HG03045 (cell line): Measurements from ENCODE around the gene H1-8.
"Not testable (repeated sequence)": the region's sequence is repeated elsewhere in the genome, so short reads cannot be mapped to it uniquely, and the experiment has no call there.

Experiments used
- ATAC-seq: cut with Tn5 transposase; IDR thresholded peaks from one replicate; pipeline ENCODE4 v1.9.1; 2021; ENCODE audit warnings: mild to moderate bottlenecking, moderate library complexity; ENCODE audit not compliant: unreplicated experiment

Gene H1-8

GRCh38 chr3:129543156-129543790 lies at the start of gene H1-8:
Gene H1-8, plus strand, starts transcription at chr3:129543175. Its CDS starts 44 bp downstream, at chr3:129543219.
- ATAC-seq: no peak

- ATAC-seq: no peak
Measured at GRCh38 chr3:129493206-129493605, 49.8 kb upstream of the H1-8 start.

GRCh38 chr3:129494499-129494898 lies 48.5 kb upstream of the H1-8 start:
- ATAC-seq: not testable (repeated sequence)

GRCh38 chr3:129495006-129495639 lies 47.9 kb upstream of the H1-8 start:
- ATAC-seq: not testable (repeated sequence)

- not testable (repeated sequence) for ATAC-seq
Measured at GRCh38 chr3:129497876-129498275, 45.1 kb upstream of the H1-8 start.

- ATAC-seq: not testable (repeated sequence)
Measured at GRCh38 chr3:129498603-129499488, 44.1 kb upstream of the H1-8 start.

- ATAC-seq: not testable (repeated sequence)
Measured at GRCh38 chr3:129499604-129500333, 43.2 kb upstream of the H1-8 start.

- no peak for ATAC-seq
Measured at GRCh38 chr3:129500334-129500658, 42.7 kb upstream of the H1-8 start.

GRCh38 chr3:129501630-129502029 lies 41.3 kb upstream of the H1-8 start:
- ATAC-seq: no peak

- ATAC-seq: no peak
Measured at GRCh38 chr3:129502641-129503408, 40.1 kb upstream of the H1-8 start.

- ATAC-seq: no peak
Measured at GRCh38 chr3:129503471-129504291, 39.3 kb upstream of the H1-8 start.

GRCh38 chr3:129504471-129505100 lies 38.4 kb upstream of the H1-8 start:
- ATAC-seq: no peak

- ATAC-seq: no peak
Measured at GRCh38 chr3:129505341-129505740, 37.6 kb upstream of the H1-8 start.

GRCh38 chr3:129506231-129506742 lies 36.7 kb upstream of the H1-8 start:
- no peak for ATAC-seq

GRCh38 chr3:129507181-129507831 lies 35.7 kb upstream of the H1-8 start:
- no peak for ATAC-seq

- ATAC-seq: no peak
Measured at GRCh38 chr3:129512595-129512994, 30.4 kb upstream of the H1-8 start.

- ATAC-seq: no peak
Measured at GRCh38 chr3:129513705-129514104, 29.3 kb upstream of the H1-8 start.

- ATAC-seq: no peak
Measured at GRCh38 chr3:129514110-129514509, 28.9 kb upstream of the H1-8 start.
